ENCODE measurements around the gene GPX6.

The GPX6 gene

DNA sequence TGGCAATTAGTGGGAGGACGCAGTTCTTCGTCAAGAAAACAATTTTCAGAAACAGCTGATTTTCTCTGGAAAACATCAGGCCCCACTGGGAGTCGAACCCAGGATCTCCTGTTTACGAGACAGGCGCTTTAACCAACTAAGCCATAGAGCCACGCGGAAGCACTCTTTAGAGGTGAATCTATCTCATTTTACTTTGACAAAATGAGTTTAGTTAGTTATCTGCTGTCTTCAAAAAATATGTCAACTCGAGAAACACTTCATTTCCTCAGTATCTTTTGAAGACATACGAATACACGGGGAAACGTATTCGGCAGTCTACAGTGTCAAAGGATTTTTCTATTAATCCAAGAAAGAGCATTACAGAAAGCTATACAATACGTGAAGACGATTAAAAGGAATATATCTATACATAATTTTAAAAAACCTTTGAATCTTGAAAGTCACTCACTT is 26.7 kb downstream of the GPX6 start (continued):
- no peak for TF ChIP-seq ZNF24 (tag by site-specific recombination; IDR thresholded peaks at IDR 0.05)
- TF ChIP-seq INSM2 (tag by site-specific recombination; IDR thresholded peaks at IDR 0.05) = no peak
- TF ChIP-seq ZBTB44 (tag by site-specific recombination; IDR thresholded peaks at IDR 0.05) = no peak; the same call in 1 of the 2 replicates
- TF ChIP-seq, protein P1, sequence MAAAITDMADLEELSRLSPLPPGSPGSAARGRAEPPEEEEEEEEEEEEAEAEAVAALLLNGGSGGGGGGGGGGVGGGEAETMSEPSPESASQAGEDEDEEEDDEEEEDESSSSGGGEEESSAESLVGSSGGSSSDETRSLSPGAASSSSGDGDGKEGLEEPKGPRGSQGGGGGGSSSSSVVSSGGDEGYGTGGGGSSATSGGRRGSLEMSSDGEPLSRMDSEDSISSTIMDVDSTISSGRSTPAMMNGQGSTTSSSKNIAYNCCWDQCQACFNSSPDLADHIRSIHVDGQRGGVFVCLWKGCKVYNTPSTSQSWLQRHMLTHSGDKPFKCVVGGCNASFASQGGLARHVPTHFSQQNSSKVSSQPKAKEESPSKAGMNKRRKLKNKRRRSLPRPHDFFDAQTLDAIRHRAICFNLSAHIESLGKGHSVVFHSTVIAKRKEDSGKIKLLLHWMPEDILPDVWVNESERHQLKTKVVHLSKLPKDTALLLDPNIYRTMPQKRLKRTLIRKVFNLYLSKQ (tag by site-specific recombination; IDR thresholded peaks at IDR 0.05; ENCODE audit: borderline replicate concordance) = no peak
- TF ChIP-seq, protein P2, sequence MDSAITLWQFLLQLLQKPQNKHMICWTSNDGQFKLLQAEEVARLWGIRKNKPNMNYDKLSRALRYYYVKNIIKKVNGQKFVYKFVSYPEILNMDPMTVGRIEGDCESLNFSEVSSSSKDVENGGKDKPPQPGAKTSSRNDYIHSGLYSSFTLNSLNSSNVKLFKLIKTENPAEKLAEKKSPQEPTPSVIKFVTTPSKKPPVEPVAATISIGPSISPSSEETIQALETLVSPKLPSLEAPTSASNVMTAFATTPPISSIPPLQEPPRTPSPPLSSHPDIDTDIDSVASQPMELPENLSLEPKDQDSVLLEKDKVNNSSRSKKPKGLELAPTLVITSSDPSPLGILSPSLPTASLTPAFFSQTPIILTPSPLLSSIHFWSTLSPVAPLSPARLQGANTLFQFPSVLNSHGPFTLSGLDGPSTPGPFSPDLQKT (IDR thresholded peaks at IDR 0.05; ENCODE audit: borderline replicate concordance, low read depth, low read length) = no peak
- TF ChIP-seq, protein P3, sequence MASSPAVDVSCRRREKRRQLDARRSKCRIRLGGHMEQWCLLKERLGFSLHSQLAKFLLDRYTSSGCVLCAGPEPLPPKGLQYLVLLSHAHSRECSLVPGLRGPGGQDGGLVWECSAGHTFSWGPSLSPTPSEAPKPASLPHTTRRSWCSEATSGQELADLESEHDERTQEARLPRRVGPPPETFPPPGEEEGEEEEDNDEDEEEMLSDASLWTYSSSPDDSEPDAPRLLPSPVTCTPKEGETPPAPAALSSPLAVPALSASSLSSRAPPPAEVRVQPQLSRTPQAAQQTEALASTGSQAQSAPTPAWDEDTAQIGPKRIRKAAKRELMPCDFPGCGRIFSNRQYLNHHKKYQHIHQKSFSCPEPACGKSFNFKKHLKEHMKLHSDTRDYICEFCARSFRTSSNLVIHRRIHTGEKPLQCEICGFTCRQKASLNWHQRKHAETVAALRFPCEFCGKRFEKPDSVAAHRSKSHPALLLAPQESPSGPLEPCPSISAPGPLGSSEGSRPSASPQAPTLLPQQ (tag by site-specific recombination; IDR thresholded peaks at IDR 0.05) = peak; percentile 30; the same call in 1 of the 2 replicates
- TF ChIP-seq ZNF561 (tag by site-specific recombination; IDR thresholded peaks at IDR 0.05; ENCODE audit: borderline replicate concordance) = peak; percentile 85
- TF ChIP-seq ZNF202 (tag by site-specific recombination; IDR thresholded peaks at IDR 0.05; ENCODE audit: borderline replicate concordance) = no peak
- TF ChIP-seq ZNF248 (tag by site-specific recombination; IDR thresholded peaks at IDR 0.05) = no peak
- no peak for TF ChIP-seq ZNF133 (tag by site-specific recombination; IDR thresholded peaks at IDR 0.05)
- peak; percentile 92 for TF ChIP-seq ZNF335 (tag by site-specific recombination; conservative IDR thresholded peaks at IDR 0.05)
- TF ChIP-seq ZNF629 (tag by site-specific recombination; IDR thresholded peaks at IDR 0.05) = no peak
- TF ChIP-seq ZSCAN5A (tag by site-specific recombination; IDR thresholded peaks at IDR 0.05) = no peak
- peak; percentile 84; the same call in 1 of the 2 replicates for TF ChIP-seq ZNF626 (tag by site-specific recombination; IDR thresholded peaks at IDR 0.05)
- peak; percentile 25; the same call in 1 of the 2 replicates for TF ChIP-seq ZNF184 (tag by site-specific recombination; IDR thresholded peaks at IDR 0.05)
- TF ChIP-seq, protein P4, sequence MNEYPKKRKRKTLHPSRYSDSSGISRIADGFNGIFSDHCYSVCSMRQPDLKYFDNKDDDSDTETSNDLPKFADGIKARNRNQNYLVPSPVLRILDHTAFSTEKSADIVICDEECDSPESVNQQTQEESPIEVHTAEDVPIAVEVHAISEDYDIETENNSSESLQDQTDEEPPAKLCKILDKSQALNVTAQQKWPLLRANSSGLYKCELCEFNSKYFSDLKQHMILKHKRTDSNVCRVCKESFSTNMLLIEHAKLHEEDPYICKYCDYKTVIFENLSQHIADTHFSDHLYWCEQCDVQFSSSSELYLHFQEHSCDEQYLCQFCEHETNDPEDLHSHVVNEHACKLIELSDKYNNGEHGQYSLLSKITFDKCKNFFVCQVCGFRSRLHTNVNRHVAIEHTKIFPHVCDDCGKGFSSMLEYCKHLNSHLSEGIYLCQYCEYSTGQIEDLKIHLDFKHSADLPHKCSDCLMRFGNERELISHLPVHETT (tag by site-specific recombination; IDR thresholded peaks at IDR 0.05) = 0 out of 2 replicates have a peak, but pooled peaks have one; percentile 23
- TF ChIP-seq ZNF2 (tag by site-specific recombination; IDR thresholded peaks at IDR 0.05) = peak; percentile 74
- TF ChIP-seq HOXC10 (CRISPR knock-in tag; IDR thresholded peaks at IDR 0.05) = no peak
- no peak for TF ChIP-seq ZNF274 (IDR thresholded peaks at IDR 0.05; ENCODE audit: low read length)
- TF ChIP-seq ZNF274 (tag by site-specific recombination; IDR thresholded peaks at IDR 0.05; ENCODE audit: borderline replicate concordance) = no peak
- TF ChIP-seq ZNF155 (tag by site-specific recombination; IDR thresholded peaks at IDR 0.05) = no peak
- TF ChIP-seq ZNF350 (tag by site-specific recombination; IDR thresholded peaks at IDR 0.05) = no peak
- no peak for TF ChIP-seq ZNF529 (tag by site-specific recombination; IDR thresholded peaks at IDR 0.05; ENCODE audit: insufficient replicate concordance)
- TF ChIP-seq ZBTB7A (tag by site-specific recombination; IDR thresholded peaks at IDR 0.05; ENCODE audit: low read depth) = no peak
- TF ChIP-seq TRIM28 (IDR thresholded peaks at IDR 0.05; ENCODE audit: borderline replicate concordance, low read length) = no peak
- TF ChIP-seq ZNF324 (tag by site-specific recombination; IDR thresholded peaks at IDR 0.05) = no peak; the same call in 1 of the 2 replicates
- no peak for TF ChIP-seq HOXA7 (CRISPR knock-in tag; IDR thresholded peaks at IDR 0.05; ENCODE audit: borderline replicate concordance)
- no peak for TF ChIP-seq ZNF366 (tag by site-specific recombination; conservative IDR thresholded peaks at IDR 0.05)
- TF ChIP-seq ZSCAN30 (tag by site-specific recombination; IDR thresholded peaks at IDR 0.05) = peak; percentile 59; the same call in 1 of the 2 replicates
- TF ChIP-seq, protein P5, sequence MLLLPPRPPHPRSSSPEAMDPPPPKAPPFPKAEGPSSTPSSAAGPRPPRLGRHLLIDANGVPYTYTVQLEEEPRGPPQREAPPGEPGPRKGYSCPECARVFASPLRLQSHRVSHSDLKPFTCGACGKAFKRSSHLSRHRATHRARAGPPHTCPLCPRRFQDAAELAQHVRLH (tag by site-specific recombination; IDR thresholded peaks at IDR 0.05) = no peak
- TF ChIP-seq ZNF624 (tag by site-specific recombination; IDR thresholded peaks at IDR 0.05) = no peak
